HG02840 (cell line): ENCODE data around the gene CFAP97D2.
"Not testable (repeated sequence)": the region's sequence is repeated elsewhere in the genome, so short reads cannot be mapped to it uniquely, and the experiment has no call there.

ENCODE experiments used
- ATAC-seq: cut with Tn5 transposase; IDR thresholded peaks from one replicate; pipeline ENCODE4 v1.9.1; 2021; ENCODE audit warnings: mild to moderate bottlenecking, moderate library complexity, moderate number of reproducible peaks; ENCODE audit not compliant: unreplicated experiment, low FRiP score

Gene CFAP97D2

DNA sequence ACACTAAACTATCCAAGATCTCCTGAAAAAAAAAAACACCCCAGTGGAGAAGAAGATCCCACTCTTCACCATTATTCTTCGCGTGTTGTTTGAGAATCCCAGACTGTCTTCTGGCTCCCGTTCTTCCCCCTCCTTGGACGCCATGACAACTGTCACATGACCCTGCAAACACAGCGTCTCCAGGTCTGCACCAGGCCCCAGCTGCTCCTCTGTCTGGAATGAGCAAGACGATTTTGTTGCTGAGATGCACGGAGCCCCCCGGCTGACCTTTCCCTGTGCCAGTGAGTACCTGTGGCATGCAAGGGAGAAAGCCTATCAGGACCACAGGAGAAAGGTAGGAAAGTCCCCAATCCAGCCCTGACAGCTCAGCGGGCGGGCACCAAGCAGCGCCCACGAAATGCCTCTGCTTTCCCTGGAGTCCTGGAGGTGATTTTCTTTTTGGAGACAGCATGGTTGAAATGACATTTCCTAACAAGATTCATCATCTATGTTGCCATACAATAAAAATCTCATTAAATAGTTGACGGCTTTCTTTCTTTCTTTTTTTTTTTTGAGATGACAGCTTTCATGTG, at the start of gene CFAP97D2:
Gene CFAP97D2 (plus strand): TSS at position 171 of the 572 bp plus-strand sequence. CDS start 74 bp downstream, at position 245.
- ATAC-seq = no peak

DNA sequence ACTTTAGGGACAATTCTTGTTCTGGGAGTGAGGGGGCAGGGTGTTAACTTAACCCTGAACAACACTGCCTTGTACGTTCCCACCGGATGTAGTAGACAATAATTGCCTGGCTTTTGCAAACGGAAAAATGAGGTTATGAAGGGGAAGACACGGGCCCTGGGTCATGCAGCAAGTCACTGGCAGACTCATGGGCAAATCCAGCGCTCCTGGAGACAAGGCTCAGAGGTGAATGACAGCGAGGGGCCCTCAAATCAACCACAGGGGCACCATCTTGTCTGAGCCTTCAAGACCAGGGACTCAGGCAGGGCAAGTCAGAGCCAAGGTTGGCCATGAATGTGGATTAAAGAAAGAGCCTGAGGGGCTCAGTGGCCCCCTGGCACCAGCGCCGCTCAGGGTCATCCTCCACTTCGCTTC, 49.4 kb upstream of the CFAP97D2 start:
- no peak for ATAC-seq

DNA sequence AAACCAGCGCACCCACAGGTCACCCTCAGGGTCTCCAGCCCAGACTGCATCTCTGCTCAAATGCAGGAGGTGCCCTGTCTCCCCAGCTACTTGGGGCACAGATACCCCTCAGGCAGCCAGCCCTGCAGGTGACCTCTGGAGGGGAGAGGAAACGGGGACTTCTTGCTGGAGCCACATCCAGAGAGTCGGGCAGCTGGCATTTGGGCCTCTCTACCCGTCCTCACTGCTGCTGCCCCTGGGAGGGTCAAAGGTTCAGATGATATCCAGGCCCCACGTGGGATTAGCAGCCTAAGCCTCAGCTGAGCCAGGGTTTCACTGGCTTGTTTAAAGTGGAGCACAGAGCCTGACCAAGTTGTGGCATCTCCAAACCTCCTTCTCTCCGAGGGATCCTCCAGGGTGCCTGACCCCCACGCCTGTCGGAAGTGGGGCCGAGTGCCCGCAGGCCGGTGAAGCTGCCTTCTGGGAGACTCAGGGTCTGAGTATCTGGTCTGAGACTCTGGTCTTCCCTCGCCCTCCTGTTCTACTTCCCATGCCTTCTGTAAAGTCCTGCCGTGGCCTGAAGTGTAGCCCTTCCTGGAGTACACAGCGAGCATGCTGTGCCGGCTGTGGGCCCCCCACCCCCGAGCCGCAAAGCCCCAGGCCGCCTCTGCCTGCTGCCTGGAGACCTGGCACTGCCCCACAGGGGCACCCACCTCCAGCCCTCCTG, 48.8 kb upstream of the CFAP97D2 start:
- no peak for ATAC-seq

DNA sequence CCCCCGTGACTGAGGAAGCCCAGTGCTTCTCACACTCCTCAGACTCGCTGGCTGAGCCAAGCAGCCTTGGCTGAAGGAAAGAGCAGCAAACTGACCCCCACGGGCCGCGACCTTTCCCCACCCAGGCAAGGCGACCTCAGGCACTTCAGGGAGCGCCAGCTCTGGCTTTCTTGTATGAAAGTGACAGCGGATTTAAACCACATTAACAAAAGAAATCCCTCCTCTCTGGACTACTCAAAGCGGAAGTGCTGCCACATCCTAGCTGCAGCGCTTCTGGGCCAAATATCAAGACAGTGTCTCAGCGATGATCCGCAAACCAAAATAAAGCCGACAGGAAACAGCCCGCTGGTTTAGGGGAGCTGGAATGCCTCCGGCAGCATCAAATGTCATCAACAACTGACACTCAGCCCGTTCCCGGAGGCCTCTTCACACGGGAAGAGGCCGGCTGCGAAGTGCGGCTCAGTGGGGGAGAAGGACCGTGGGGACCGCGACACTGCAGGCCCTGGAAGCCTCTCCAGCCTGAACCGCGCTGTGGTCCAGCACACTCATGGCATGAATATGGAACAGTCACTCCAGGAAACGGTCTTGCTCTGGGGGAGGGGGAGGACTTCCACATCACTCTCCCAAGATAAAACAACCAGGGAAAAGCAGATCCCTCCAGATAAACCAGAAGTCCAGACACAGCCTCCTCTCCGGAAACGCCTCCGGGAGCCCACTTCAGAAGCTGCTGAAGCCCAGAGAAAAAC, 48.0 kb upstream of the CFAP97D2 start:
- ATAC-seq = no peak

DNA sequence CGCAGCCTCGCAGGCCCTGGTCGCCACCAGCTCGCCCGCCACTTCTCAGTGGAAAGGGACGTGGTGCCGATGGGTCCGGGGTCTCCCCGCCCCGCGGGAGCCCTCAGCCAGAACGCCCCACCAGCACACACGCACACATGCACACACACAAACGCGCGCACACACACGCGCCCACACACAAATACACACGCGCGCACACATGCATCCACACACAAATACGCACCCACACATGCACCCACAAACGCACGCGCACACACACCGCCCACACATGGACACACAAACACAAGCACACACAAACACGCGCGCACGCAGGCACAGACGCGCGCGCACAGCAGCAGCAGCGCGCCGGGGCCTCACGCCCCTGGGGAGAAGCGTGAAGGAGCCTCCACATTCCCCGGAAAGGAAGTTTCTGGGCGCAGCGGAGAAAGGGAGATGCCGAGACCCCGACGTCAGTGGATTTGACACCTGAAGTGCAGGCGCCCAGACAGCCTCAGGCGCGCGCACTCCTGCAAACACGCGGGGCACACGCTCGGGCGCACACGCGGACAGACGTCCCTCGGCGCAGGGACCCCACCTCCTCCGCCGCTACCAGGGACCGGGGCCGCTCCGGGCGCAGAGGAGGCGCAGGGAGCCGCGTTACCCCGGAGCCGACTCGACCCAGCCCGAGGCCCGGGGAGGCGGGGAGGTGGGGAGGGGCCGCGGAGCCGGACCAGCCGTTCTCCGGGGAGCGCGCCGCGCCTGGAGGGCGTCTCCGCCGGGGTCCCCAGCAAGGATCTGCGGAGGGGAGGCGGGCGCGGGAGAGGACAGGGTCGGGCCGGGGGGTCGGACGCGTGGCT, 47.3 kb upstream of the CFAP97D2 start:
- ATAC-seq = peak; percentile 2

DNA sequence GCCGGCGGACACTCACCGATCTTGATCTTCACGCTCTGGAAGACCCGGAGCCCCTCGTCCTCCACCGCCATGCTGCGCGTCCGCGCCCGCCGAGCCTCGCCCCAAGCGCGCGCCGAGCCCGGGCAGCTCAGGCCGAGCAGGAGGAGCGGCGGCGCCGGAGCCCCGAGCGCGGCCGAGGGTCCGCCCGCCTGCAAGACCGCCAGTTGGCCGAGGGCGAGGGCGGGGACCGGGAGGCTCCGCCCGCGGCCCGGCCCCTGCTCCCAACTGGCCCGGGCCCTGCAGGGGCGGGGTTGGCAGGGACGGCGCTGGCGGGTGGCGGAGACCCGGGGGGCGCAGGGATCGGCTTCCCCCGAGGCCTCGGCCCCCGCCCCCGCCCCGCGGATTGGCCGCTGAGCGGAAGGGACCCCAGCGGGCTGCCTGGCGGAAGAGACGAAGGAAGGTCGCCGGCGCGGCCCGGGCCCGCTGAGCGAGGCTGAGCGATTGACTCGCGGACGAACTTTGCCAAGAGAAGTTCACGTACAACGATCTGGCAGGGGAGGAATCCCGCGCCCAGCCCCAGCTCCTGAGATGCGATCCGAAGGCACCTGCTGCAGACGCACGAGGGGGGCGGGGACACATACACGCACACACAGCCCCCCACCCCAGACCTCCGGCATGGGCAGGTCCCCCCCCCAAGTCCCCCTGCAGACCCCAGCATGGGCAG, 46.5 kb upstream of the CFAP97D2 start, which contains the start of gene RASA3:
Gene RASA3 (minus strand): TSS at position 205 of the 703 bp plus-strand sequence. CDS start 134 bp downstream, at position 71.
- peak; percentile 55 for ATAC-seq

DNA sequence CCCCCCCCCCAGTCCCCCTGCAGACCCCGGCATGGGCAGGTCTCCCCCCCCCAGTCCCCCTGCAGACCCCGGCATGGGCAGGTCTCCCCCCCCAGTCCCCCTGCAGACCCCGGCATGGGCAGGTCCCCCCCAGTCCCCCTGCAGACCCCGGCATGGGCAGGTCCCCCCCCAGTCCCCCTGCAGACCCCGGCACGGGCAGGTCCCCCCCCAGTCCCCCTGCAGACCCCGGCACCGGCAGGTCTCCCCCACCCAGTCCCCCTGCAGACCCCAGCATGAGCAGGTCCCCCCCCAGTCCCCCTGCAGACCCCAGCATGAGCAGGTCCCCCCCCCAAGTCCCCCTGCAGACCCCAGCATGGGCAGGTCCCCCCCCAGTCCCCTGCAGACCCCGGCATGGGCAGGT, 45.9 kb upstream of the CFAP97D2 start:
- ATAC-seq = not testable (repeated sequence)

DNA sequence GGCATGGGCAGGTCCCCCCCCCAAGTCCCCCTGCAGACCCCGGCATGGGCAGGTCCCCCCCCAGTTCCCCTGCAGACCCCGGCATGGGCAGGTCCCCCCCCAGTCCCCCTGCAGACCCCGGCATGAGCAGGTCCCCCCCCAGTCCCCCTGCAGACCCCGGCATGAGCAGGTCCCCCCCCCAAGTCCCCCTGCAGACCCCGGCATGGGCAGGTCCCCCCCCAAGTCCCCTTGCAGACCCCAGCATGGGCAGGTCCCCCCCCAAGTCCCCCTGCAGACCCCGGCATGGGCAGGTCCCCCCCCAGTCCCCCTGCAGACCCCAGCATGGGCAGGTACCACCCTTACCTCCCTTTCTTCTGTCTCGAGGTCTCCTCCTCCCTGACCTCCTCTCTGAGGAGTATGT, 45.5 kb upstream of the CFAP97D2 start:
- not testable (repeated sequence) for ATAC-seq

DNA sequence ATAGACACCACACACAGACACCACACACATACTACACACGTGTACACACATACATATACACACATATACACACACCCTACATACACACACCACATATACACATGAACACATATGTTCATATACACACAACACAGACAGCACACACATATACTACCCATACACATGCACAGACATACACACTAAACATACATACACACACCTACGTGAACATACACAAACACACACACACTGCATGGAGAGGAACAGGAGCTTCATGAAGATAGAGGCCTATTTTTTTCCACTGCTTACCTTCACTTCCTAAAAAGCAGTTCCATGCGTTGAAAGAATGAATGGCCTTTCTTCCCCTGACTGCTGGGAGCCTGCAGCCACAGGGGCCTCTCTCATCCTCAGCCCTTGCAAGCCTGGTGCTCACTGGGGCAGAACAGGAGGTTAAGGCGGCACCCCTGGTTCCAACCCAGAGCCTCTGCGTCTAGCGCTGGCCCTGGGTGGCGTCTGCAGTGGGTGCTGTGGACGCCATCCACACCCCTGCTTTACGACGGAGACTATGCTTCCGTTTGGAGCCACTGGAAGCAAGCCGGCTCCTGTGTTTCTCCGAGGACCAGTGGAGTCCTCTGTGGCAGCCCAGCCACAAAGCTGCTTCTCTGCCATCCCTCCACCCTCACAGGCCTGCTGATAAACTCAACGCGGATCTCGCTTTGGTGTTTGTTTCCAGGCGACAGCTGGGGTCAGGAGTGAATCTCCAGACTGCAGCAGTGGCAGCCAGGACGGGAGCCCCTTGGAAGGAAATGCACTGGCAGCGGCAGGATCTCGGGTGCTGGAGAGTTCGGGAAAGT, 44.7 kb upstream of the CFAP97D2 start:
- no peak for ATAC-seq

DNA sequence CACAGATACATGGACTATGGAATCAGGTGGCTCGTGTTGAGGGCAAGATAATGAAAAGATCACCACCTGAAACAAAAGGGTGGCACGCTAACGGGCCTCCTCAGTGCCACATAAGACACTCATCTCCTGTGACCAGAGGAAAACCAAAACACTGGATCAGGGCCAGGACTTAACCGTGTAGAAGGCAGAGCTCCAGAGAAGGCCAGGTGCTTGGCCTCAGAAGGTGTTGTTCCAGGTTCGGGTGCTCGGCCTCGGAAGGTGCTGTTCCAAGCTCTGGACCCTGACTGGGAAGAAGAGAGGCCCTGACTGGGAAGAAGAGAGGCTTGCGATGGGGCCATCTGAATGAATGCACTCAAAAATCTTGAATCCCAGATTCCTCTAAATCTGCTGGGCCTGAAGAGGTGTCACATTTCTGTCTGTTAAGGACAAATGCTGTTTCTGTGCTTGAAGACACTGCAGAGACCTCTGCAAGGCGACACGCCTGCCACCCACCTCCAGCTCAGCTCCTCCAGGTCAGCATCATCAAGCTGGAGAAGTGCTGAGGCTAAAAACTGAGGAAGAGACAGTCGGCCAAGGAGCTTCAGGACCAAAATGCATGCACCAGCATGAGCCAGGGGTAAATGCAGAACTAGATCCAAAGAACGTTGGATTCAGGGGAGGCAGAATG, 44.0 kb upstream of the CFAP97D2 start:
- no peak for ATAC-seq

DNA sequence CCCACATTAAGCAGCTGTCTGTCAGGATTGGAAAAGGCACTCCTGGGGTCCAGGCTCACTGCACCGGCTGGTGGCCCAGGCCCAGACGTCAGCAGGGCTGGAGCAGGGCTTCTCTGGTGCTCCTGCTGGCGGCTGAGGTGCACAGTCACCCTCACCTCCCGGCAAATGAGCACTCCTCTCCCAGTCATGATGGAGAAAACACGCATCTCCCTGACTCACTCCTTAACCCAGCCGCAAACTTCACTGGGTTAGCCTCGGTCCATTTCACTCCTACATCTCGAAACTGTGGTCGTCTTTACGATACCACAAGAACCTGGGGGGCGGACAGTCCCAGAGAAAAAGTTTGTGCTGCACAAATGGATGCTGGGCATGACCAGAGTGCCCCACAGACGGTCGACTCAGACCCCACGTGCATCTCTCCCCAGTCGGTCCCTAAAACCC, 43.3 kb upstream of the CFAP97D2 start:
- no peak for ATAC-seq

DNA sequence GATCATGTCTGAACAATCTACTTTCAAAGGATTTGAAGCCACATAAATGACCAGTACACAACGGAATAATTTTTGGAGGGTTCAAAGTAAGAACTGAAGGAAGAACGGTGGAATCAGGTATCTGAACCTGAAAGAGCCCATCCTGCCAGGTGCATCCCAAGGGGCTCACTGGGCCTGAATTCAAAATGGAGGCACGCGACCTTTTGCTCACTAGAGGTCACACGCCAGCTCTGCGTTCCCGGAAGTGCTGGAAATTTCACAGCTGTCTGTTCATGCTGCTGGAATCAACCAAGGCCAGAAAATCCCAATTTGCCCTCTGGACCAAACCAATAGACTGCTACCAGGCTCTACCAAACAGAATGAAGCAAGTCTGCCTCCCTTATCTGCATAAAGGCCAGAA, 42.5 kb upstream of the CFAP97D2 start:
- no peak for ATAC-seq

DNA sequence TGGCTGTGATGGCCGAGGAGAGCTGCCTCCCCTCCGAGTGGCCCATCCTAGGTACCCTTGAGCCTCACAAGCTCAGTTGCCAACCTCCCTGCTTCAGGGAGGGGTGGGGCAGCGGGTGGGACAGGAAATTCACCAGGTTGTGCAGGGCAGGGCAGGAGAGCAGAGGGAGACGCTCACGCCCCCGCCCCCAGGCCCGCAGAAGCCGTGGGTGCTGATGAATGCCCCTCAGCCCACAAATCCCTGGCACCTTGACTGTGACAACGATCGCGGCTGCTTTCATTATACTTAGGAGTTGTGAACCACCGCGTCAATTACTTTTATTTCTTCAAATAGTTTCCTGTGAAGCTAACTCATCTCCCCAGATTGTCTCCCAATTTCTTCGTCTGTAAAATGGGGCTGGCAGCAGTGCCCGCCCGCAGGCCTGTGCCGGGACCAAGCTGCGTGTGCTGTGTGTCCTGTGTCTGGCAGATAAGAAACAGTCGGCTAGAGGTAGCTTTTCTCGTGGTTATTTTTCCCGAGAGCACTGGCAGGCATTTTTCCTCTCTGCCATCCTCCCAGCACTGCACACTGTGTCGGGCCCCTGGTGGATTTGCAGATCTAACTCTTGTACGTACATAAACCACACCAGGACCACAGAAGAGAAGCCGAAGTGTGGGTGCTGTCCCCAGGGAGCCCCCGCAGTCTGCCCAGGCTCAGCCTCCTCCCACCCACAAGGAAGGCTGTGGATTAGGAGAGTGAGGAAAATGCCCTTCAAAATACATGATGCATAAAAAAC, 38.7 kb upstream of the CFAP97D2 start:
- ATAC-seq = no peak

DNA sequence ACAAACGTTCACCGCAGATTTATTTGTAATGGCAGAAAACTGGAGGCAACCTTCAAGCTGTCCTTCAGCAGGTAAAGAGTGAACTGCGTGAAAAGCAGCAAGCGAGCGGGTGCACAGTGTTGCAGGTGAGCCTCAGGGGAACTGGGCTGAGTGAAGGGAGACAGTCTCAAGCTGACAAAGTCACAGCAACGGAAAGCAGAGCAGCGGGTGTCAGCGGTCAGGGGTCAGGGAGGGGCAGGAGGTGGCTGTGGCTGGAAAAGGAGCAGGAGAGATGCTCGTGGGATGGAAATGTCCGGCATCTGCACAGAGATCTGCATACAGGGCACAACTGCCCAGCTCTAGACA, 38.2 kb upstream of the CFAP97D2 start:
- no peak for ATAC-seq

DNA sequence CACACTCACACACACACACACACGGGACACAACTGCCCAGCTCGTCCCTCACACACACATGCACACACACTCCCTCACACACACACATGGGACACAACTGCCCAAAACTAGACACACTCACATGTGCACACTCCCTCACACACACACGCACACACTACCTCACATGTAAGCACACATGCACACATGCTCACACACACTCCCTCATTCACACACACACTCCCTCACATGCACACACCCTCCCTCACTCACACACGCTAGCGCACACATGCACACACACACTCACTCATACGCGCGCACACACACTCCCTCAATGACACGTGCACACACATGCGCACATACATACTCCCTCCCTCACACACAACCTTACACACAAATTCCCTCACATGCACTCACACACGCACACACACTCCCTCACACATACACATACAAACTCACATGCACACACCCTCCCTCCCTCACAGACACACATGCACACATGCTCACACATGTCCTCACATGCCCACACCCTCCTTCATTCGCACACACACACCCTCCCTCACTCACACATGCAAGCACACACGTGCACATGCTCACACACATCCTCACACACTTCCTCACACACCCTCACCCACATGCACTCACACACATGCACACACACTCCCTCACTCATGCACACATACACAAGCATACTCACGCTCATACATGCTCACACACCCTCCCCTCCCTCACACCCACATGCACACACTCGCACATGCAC, 37.6 kb upstream of the CFAP97D2 start:
- no peak for ATAC-seq

DNA sequence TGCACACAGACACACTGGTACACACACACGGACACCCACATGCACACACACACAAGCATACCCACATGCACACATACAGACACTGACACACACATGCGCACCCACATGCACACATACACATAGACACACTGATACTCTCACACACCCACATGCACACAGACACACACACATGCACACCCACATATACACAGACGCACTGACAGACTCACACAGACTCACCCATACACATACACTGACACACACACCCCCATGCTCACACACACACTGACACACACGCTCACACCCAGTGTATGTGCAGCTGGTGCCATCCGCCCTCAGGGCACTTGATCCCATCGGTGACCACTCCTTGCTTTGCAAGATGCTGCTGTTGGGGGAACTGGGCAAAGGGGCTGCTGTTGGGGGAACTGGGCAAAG, 36.9 kb upstream of the CFAP97D2 start:
- ATAC-seq = no peak
